Neural cell (in vitro differentiated cells): ENCODE measurements around the gene SH3GL2. TPM values are rescaled to one million over a fixed set of nuclear protein-coding genes. Genes with fewer than 3 reads are reported as not detected.

Source experiments
- H2AFZ ChIP-seq: fragments of 200-600, 300-800 bp; sonication (generic), shearing (Covaris generic); 2 replicates; pipeline ENCODE4 v1.6.0; 2014; ENCODE audit warnings: low read depth, mild to moderate bottlenecking, antibody characterized with exemption, low read length, moderate library complexity
- H3F3A ChIP-seq: fragments of 200-600 bp; shearing (Covaris generic); 2 replicates; pipeline ENCODE4 v1.6.1; 2016; ENCODE audit warnings: mild to moderate bottlenecking, moderate library complexity, mixed read lengths, antibody characterized with exemption, low read length; ENCODE audit not compliant: insufficient read depth, poor library complexity, severe bottlenecking
- H3K27ac ChIP-seq: fragments of 200-600, 300-800 bp; sonication (generic), shearing (Covaris generic); 2 replicates; pipeline ENCODE4 v1.5.1; 2014; ENCODE audit warnings: mild to moderate bottlenecking, low read length, moderate library complexity
- H3K27me3 ChIP-seq: fragments of 300-800, 200-600 bp; sonication (generic), shearing (Covaris generic); 2 replicates; pipeline ENCODE4 v1.6.0; 2014; ENCODE audit warnings: mild to moderate bottlenecking, low read depth, low read length, moderate library complexity; ENCODE audit not compliant: insufficient read depth
- H3K36me3 ChIP-seq: fragments of 300-800, 200-600 bp; sonication (generic), shearing (Covaris generic); 2 replicates; pipeline ENCODE4 v1.5.1; 2014; ENCODE audit warnings: mild to moderate bottlenecking, antibody characterized with exemption, low read length, moderate library complexity; ENCODE audit not compliant: insufficient read depth
- H3K4me2 ChIP-seq: fragments of 300-800, 200-600 bp; sonication (generic), shearing (Covaris generic); 2 replicates; pipeline ENCODE4 v1.6.0; 2014; ENCODE audit warnings: mild to moderate bottlenecking, low read length
- H3K4me3 ChIP-seq: fragments of 300-800, 200-600 bp; sonication (generic), shearing (Covaris generic); 2 replicates; pipeline ENCODE4 v1.5.1; 2014; ENCODE audit warnings: mild to moderate bottlenecking, low read length, moderate library complexity
- H3K79me2 ChIP-seq: fragments of 200-600 bp; shearing (Covaris generic); replicated peaks from 2 replicates; pipeline ENCODE4 v1.6.0; 2014; ENCODE audit warnings: mild to moderate bottlenecking, low read length, moderate library complexity; ENCODE audit not compliant: insufficient read depth
- H3K9ac ChIP-seq: fragments of 300-800, 200-600 bp; sonication (generic), shearing (Covaris generic); 2 replicates; pipeline ENCODE4 v1.6.1; 2016; ENCODE audit warnings: mild to moderate bottlenecking, low read length, mixed read lengths
- H3K9me2 ChIP-seq: fragments of 200-600 bp; shearing (Covaris generic); 2 replicates; pipeline ENCODE4 v1.6.1; 2016; ENCODE audit warnings: mild to moderate bottlenecking, low read length, mixed read lengths; ENCODE audit not compliant: insufficient read depth
- H3K9me3 ChIP-seq: fragments of 200-600, 300-800 bp; sonication (generic), shearing (Covaris generic); 2 replicates; pipeline ENCODE4 v1.6.1; 2016; ENCODE audit warnings: mild to moderate bottlenecking, mixed run types, low read length, moderate library complexity, mixed read lengths
- H4K20me1 ChIP-seq: fragments of 200-600 bp; shearing (Covaris generic); 2 replicates; pipeline ENCODE4 v1.6.1; 2016; ENCODE audit warnings: mild to moderate bottlenecking, mixed run types; ENCODE audit not compliant: insufficient read depth
- EP300 ChIP-seq: fragments of 450-650 bp; conservative IDR thresholded peaks from 2 replicates; pipeline ENCODE4 v1.6.1; 2014; ENCODE audit warnings: antibody characterized with exemption, mild to moderate bottlenecking, moderate library complexity; ENCODE audit not compliant: poor library complexity, severe bottlenecking
- EZH2 ChIP-seq: fragments of 200-600, 300-800 bp; shearing (Covaris generic), sonication (generic); IDR thresholded peaks from 2 replicates; pipeline ENCODE4 v1.6.1; 2014; ENCODE audit warnings: antibody characterized with exemption, low read length, borderline replicate concordance, mild to moderate bottlenecking; ENCODE audit not compliant: insufficient read depth, poor library complexity, severe bottlenecking
- MXI1 ChIP-seq: fragments of 450-650 bp; conservative IDR thresholded peaks from 2 replicates; pipeline ENCODE4 v1.6.1; 2014; ENCODE audit warnings: antibody characterized with exemption, mild to moderate bottlenecking; ENCODE audit not compliant: poor library complexity, severe bottlenecking
- POLR2AphosphoS5 ChIP-seq: IDR thresholded peaks from 2 replicates; pipeline ENCODE4 v1.6.1; 2012
- RAD21 ChIP-seq: fragments of 450-650 bp; conservative IDR thresholded peaks from 2 replicates; pipeline ENCODE4 v1.6.1; 2014; ENCODE audit warnings: antibody characterized with exemption, mild to moderate bottlenecking, moderate library complexity
- SMC3 ChIP-seq: fragments of 450-650 bp; conservative IDR thresholded peaks from 2 replicates; pipeline ENCODE4 v1.6.1; 2014; ENCODE audit warnings: antibody characterized with exemption, mild to moderate bottlenecking, moderate library complexity; ENCODE audit not compliant: poor library complexity
- TAF1 ChIP-seq: IDR thresholded peaks from 2 replicates; pipeline ENCODE4 v1.6.1; 2012; ENCODE audit warnings: low read depth
- polyA plus RNA-seq: library from polyadenylated mRNA; depleted of rRNA; stranded (reverse); fragments of >200 nt; gene quantifications from 2 replicates; pipeline ENCODE4 v1.2.3, GENCODE V29; 2014
- TF ChIP-seq, protein P1 (sequence below): fragments of 450-650 bp; IDR thresholded peaks from 2 replicates; pipeline ENCODE4 v1.5.1; 2014; ENCODE audit warnings: antibody characterized with exemption, mild to moderate bottlenecking, moderate library complexity; ENCODE audit not compliant: poor library complexity, severe bottlenecking
- TF ChIP-seq, protein P2 (sequence below): IDR thresholded peaks from 2 replicates; pipeline ENCODE4 v1.6.1; 2012; ENCODE audit warnings: borderline replicate concordance

SH3GL2 gene
- polyA plus RNA-seq, 1 donor from 2014 or later, result 13.5 TPM

DNA sequence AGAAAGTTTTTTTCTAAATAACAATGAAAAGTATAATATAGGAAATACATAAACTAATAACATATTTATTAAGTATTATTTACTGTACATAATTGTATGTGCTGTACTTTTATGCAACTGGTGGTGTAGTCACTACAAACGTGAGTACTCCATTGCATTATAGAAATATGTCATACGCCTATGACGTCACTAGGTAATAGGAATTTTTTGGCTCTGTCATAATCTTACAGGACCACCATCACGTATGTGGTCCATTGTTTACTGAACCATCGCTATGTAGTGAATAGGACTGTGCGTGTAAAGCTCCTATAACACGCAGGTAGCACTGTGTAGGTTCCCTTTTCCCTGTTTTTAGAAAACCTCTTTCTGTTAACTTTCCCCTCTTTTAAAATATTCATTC, 255.0 kb downstream of the SH3GL2 start:
- Histone ChIP-seq H3K4me2 (no peak overlapping the region), H3K27ac (no peak overlapping the region), H3K4me3 (no peak overlapping the region), H4K20me1 (no peaks in the 10 kb centered on the region), H3K27me3 (no peaks in the 10 kb centered on the region), H3K9me2 (no peaks in the 10 kb centered on the region), H3K9ac (no peak overlapping the region), H3K36me3 (no peaks in the 10 kb centered on the region), H3K9me3 (no peaks in the 10 kb centered on the region), H3K79me2 (no peaks in the 10 kb centered on the region), H3F3A (no peaks in the 10 kb centered on the region), H2AFZ (no peak overlapping the region)
- TF ChIP-seq EP300, result no peak

DNA sequence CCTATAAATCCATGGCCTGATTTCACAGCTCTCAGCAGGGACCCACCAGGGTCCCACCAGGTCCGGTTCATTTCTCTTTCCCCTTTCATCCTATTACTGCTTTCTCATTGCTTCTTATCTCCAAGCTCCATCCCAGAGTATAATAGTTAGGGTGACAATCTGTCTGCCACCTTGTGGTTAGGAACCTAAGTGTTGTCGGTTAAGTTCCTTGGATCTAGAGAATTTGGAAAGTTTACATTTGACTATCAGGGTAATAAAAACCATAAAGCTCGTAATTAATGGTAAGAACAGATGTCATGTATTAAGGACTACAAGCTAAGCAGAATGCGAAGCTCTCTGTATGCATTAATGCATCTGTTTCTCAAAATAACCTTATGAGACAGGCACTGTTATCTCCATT, 259.1 kb downstream of the SH3GL2 start:
- Histone ChIP-seq H2AFZ (no peak overlapping the region), H3K36me3 (no peaks in the 10 kb centered on the region), H3K27me3 (no peaks in the 10 kb centered on the region), H3K9me3 (no peaks in the 10 kb centered on the region), H3K79me2 (no peaks in the 10 kb centered on the region), H3K9ac (no peak overlapping the region), H3K4me2 (no peak overlapping the region), H4K20me1 (no peaks in the 10 kb centered on the region), H3K9me2 (no peaks in the 10 kb centered on the region), H3K27ac (no peak overlapping the region), H3K4me3 (no peak overlapping the region), H3F3A (no peaks in the 10 kb centered on the region)
- TF ChIP-seq SMC3 (no peak), EZH2 (no peak), MXI1 (no peak), TAF1 (no peak), POLR2AphosphoS5 (no peak), RAD21 (no peak), EP300 (no peak)
- TF ChIP-seq, protein P1, sequence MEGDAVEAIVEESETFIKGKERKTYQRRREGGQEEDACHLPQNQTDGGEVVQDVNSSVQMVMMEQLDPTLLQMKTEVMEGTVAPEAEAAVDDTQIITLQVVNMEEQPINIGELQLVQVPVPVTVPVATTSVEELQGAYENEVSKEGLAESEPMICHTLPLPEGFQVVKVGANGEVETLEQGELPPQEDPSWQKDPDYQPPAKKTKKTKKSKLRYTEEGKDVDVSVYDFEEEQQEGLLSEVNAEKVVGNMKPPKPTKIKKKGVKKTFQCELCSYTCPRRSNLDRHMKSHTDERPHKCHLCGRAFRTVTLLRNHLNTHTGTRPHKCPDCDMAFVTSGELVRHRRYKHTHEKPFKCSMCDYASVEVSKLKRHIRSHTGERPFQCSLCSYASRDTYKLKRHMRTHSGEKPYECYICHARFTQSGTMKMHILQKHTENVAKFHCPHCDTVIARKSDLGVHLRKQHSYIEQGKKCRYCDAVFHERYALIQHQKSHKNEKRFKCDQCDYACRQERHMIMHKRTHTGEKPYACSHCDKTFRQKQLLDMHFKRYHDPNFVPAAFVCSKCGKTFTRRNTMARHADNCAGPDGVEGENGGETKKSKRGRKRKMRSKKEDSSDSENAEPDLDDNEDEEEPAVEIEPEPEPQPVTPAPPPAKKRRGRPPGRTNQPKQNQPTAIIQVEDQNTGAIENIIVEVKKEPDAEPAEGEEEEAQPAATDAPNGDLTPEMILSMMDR, result no peak
- TF ChIP-seq, protein P2, sequence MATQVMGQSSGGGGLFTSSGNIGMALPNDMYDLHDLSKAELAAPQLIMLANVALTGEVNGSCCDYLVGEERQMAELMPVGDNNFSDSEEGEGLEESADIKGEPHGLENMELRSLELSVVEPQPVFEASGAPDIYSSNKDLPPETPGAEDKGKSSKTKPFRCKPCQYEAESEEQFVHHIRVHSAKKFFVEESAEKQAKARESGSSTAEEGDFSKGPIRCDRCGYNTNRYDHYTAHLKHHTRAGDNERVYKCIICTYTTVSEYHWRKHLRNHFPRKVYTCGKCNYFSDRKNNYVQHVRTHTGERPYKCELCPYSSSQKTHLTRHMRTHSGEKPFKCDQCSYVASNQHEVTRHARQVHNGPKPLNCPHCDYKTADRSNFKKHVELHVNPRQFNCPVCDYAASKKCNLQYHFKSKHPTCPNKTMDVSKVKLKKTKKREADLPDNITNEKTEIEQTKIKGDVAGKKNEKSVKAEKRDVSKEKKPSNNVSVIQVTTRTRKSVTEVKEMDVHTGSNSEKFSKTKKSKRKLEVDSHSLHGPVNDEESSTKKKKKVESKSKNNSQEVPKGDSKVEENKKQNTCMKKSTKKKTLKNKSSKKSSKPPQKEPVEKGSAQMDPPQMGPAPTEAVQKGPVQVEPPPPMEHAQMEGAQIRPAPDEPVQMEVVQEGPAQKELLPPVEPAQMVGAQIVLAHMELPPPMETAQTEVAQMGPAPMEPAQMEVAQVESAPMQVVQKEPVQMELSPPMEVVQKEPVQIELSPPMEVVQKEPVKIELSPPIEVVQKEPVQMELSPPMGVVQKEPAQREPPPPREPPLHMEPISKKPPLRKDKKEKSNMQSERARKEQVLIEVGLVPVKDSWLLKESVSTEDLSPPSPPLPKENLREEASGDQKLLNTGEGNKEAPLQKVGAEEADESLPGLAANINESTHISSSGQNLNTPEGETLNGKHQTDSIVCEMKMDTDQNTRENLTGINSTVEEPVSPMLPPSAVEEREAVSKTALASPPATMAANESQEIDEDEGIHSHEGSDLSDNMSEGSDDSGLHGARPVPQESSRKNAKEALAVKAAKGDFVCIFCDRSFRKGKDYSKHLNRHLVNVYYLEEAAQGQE, result no peak

DNA sequence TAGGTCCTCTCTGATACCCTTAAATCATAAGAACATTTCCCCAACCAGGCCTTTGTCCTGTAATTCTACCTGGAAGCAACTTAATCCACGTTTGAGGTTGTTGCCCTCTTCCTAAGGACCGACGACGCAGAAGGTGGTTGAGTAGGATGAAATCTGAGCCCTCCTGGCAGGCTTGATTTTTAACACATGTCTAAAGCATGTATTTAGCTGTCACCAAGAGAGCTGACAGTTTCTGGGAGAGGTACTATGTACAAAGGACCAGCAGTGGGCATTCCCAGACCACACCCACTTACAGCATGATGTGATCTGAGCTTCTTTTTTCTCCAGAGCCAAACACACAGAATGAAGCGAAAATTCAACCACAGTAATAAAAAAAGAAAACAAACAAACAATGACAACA, 260.9 kb downstream of the SH3GL2 start:
- Histone ChIP-seq H3K9me3 (no peaks in the 10 kb centered on the region), H3F3A (no peaks in the 10 kb centered on the region), H2AFZ (no peak overlapping the region), H3K4me3 (no peak overlapping the region), H3K9me2 (no peaks in the 10 kb centered on the region), H3K36me3 (no peaks in the 10 kb centered on the region), H3K79me2 (no peaks in the 10 kb centered on the region), H4K20me1 (no peaks in the 10 kb centered on the region), H3K27me3 (no peaks in the 10 kb centered on the region), H3K27ac (no peak overlapping the region), H3K4me2 (no peak overlapping the region), H3K9ac (no peak overlapping the region)
- TF ChIP-seq EZH2 (no peak), SMC3 (no peak), TAF1 (no peak), POLR2AphosphoS5 (no peak), RAD21 (no peak), MXI1 (no peak), EP300 (no peak)
- TF ChIP-seq, protein P2, result no peak
- TF ChIP-seq, protein P1, result no peak
